Nephron progenitor cell (in vitro differentiated cells): ENCODE data around the gene SNAPC1.

Source experiments
- DNase-seq: peaks from one replicate; pipeline ENCODE4 v3.0.0; 2021
- H3K27ac Mint-ChIP-seq: 2 replicates; pipeline ENCODE4 v1.8.0; 2021; ENCODE audit warnings: mild to moderate bottlenecking, moderate library complexity, mixed read lengths
- H3K27me3 Mint-ChIP-seq: 2 replicates; pipeline ENCODE4 v1.8.0; 2021; ENCODE audit warnings: mild to moderate bottlenecking, low read depth, mixed read lengths; ENCODE audit not compliant: poor library complexity
- H3K36me3 Mint-ChIP-seq: 2 replicates; pipeline ENCODE4 v1.8.0; 2021; ENCODE audit warnings: low read depth, mixed read lengths
- H3K4me1 Mint-ChIP-seq: 2 replicates; pipeline ENCODE4 v1.8.0; 2021; ENCODE audit warnings: mixed read lengths
- H3K4me3 Mint-ChIP-seq: 2 replicates; pipeline ENCODE4 v1.8.0; 2021; ENCODE audit warnings: mild to moderate bottlenecking, moderate library complexity, mixed read lengths
- H3K9me3 Mint-ChIP-seq: 2 replicates; pipeline ENCODE4 v1.8.0; 2021; ENCODE audit warnings: mild to moderate bottlenecking, moderate library complexity, mixed read lengths
- CTCF ChIP-seq: fragments of 200-600 bp; sonication (generic); IDR thresholded peaks from 2 replicates; pipeline ENCODE4 v1.5.0; 2021; ENCODE audit warnings: antibody characterized with exemption

SNAPC1 gene

GRCh38 chr14:61841145-61841544 lies 78.9 kb downstream of the SNAPC1 start:
- no peak overlapping the region for H3K27ac Mint-ChIP-seq
- no peak for TF ChIP-seq CTCF
- peaks cover 16% of the 10 kb centered on the region for H3K27me3 Mint-ChIP-seq
- H3K36me3 Mint-ChIP-seq = no peaks in the 10 kb centered on the region
- H3K9me3 Mint-ChIP-seq = peaks cover 8% of the 10 kb centered on the region
- no peak overlapping the region for H3K4me3 Mint-ChIP-seq
- no peak for DNase-seq
- H3K4me1 Mint-ChIP-seq = no peaks in the 10 kb centered on the region
